GM12878 (cell line): ENCODE data around the gene SLC4A5. TPM values are rescaled to one million over a fixed set of nuclear protein-coding genes. Genes with fewer than 3 reads are reported as not detected.

Experiments used
- ATAC-seq: fragments of 200-7000 bp; cut with Tn5 transposase; 3 replicates; pipeline ENCODE4 v1.9.1; 2020; ENCODE audit warnings: mild to moderate bottlenecking, moderate library complexity
- BruUV-seq: library from RNA; stranded (reverse); fragments of 400-500 nt; replicated peaks from 2 replicates; lab custom pipeline; 2021; lab: Mats Ljungman, UMichigan
- CTCF ChIA-PET: fragments of 300-600 bp; sonication (Branson Sonifier 250); formaldehyde crosslinking; extraction: SDS; loops from one replicate; lab custom pipeline; 2021; ENCODE audit warnings: inconsistent platforms; lab: Yijun Ruan, JAX
- POLR2A ChIA-PET: fragments of 350-600 bp; formaldehyde crosslinking; extraction: SDS; loops from one replicate; lab custom pipeline; 2021; ENCODE audit warnings: inconsistent platforms; lab: Charles Lee
- RAD21 ChIA-PET: fragments of 300-600 bp; sonication (Branson Sonifier 250); formaldehyde crosslinking; loops from one replicate; lab custom pipeline; 2023; ENCODE audit warnings: antibody characterized with exemption; ENCODE audit not compliant: unreplicated experiment; lab: Charles Lee
- SMC1A ChIA-PET: fragments of 300-600 bp; sonication (Branson Sonifier 250); formaldehyde crosslinking; loops from one replicate; lab custom pipeline; 2023; ENCODE audit not compliant: unreplicated experiment, uncharacterized antibody; lab: Charles Lee
- DNase-seq: peaks from one replicate; pipeline ENCODE4 v3.0.0-alpha.2; 2011; ENCODE audit warnings: low read depth, low spot score
- FAIRE-seq: peaks from 3 replicates; lab custom pipeline; 2011; peaks lifted over from hg19 to GRCh38; lab: Jason Lieb, UNC
- H2AFZ ChIP-seq: 2 replicates; pipeline ENCODE4 v1.6.0; 2011; ENCODE audit warnings: low read depth, low read length, control low read depth; ENCODE audit not compliant: control insufficient read depth
- H3K27ac ChIP-seq: 2 replicates; pipeline ENCODE4 v1.5.1; 2011; ENCODE audit warnings: control low read depth; ENCODE audit not compliant: control insufficient read depth, insufficient read depth
- H3K27me3 ChIP-seq, 2 experiments: replicated peaks in 1 of 2; 2 replicates each; pipeline versions ENCODE4 v1.6.0 to v1.6.1; 2011; ENCODE audit warnings: low read length in 1 of 2; ENCODE audit not compliant: control insufficient read depth in 2 of 2, insufficient read depth in 2 of 2
- H3K36me3 ChIP-seq, 2 experiments: 2 replicates each; pipeline ENCODE4 v1.5.1; 2011; ENCODE audit warnings: low read length in 1 of 2; ENCODE audit not compliant: control insufficient read depth in 2 of 2, insufficient read depth in 2 of 2
- H3K4me1 ChIP-seq: 2 replicates; pipeline ENCODE4 v1.6.1; 2011; ENCODE audit warnings: mild to moderate bottlenecking, low read length, moderate library complexity, mixed read lengths; ENCODE audit not compliant: control insufficient read depth, insufficient read depth
- H3K4me2 ChIP-seq: 2 replicates; pipeline ENCODE4 v1.6.0; 2011; ENCODE audit warnings: control low read depth; ENCODE audit not compliant: control insufficient read depth, insufficient read depth
- H3K4me3 ChIP-seq: fragments of 200-600 bp; sonication (generic); 2 replicates; pipeline ENCODE4 v1.5.1; 2016
- H3K79me2 ChIP-seq: 2 replicates; pipeline ENCODE4 v1.6.0; 2011; ENCODE audit warnings: low read length; ENCODE audit not compliant: control insufficient read depth, insufficient read depth
- H3K9ac ChIP-seq: 2 replicates; pipeline ENCODE4 v1.8.0; 2011; ENCODE audit warnings: low read length, control low read depth, mixed read lengths; ENCODE audit not compliant: control insufficient read depth, insufficient read depth
- H3K9me3 ChIP-seq: replicated peaks from 3 replicates; pipeline ENCODE4 v1.5.1; 2011; ENCODE audit warnings: mild to moderate bottlenecking, low read length; ENCODE audit not compliant: control insufficient read depth, insufficient read depth
- H4K20me1 ChIP-seq: 2 replicates; pipeline ENCODE4 v1.6.0; 2011; ENCODE audit not compliant: control insufficient read depth, insufficient read depth
- BCL11A ChIP-seq: IDR thresholded peaks from 2 replicates; pipeline ENCODE4 v1.6.1; 2011; ENCODE audit warnings: low read depth, low read length
- CHD2 ChIP-seq: IDR thresholded peaks from 2 replicates; pipeline ENCODE4 v1.6.1; 2011; ENCODE audit warnings: low read depth, low read length, improper control_type of control experiment, borderline replicate concordance
- CHD4 ChIP-seq: fragments of 200-600 bp; sonication (generic); IDR thresholded peaks from 2 replicates; pipeline ENCODE4 v1.6.1; 2016; ENCODE audit warnings: mild to moderate bottlenecking
- DPF2 ChIP-seq: fragments of 450-650 bp; IDR thresholded peaks from 2 replicates; pipeline ENCODE4 v1.6.1; 2017; ENCODE audit warnings: mild to moderate bottlenecking
- EED ChIP-seq: sonication (generic); IDR thresholded peaks from 2 replicates; pipeline ENCODE4 v1.6.1; 2016; ENCODE audit warnings: antibody characterized with exemption, low read depth
- GABPA ChIP-seq: IDR thresholded peaks from 2 replicates; pipeline ENCODE4 v1.6.1; 2014; ENCODE audit warnings: antibody characterized with exemption, low read depth, mild to moderate bottlenecking, inconsistent platforms
- HDAC2 ChIP-seq: fragments of 200-600 bp; sonication (generic); IDR thresholded peaks from 2 replicates; pipeline ENCODE4 v1.6.1; 2017
- LARP7 ChIP-seq: fragments of 450-650 bp; IDR thresholded peaks from 2 replicates; pipeline ENCODE4 v1.6.1; 2017; ENCODE audit warnings: mild to moderate bottlenecking
- NBN ChIP-seq: fragments of 450-650 bp; IDR thresholded peaks from 2 replicates; pipeline ENCODE4 v1.6.1; 2016
- RAD51 ChIP-seq: fragments of 450-650 bp; IDR thresholded peaks from 2 replicates; pipeline ENCODE4 v1.6.1; 2016; ENCODE audit warnings: moderate library complexity, mild to moderate bottlenecking, inconsistent platforms
- RELB ChIP-seq: fragments of 450-650 bp; IDR thresholded peaks from 2 replicates; pipeline ENCODE4 v1.6.1; 2017; ENCODE audit warnings: low read depth, mild to moderate bottlenecking, moderate library complexity
- SPI1 ChIP-seq: IDR thresholded peaks from 2 replicates; pipeline ENCODE4 v1.6.1; 2011; ENCODE audit warnings: low read depth, mild to moderate bottlenecking, low read length, moderate library complexity, borderline replicate concordance; ENCODE audit not compliant: insufficient read depth
- STAT1 ChIP-seq: fragments of 450-650 bp; conservative IDR thresholded peaks from 2 replicates; pipeline ENCODE4 v1.6.1; 2014; ENCODE audit warnings: antibody characterized with exemption, mild to moderate bottlenecking
- SUZ12 ChIP-seq: fragments of 200-600 bp; sonication (generic); IDR thresholded peaks from one replicate; pipeline ENCODE4 v1.6.1; 2018; ENCODE audit warnings: antibody characterized with exemption, mild to moderate bottlenecking; ENCODE audit not compliant: unreplicated experiment
- TCF3 ChIP-seq: IDR thresholded peaks from 2 replicates; pipeline ENCODE4 v1.6.1; 2012; ENCODE audit warnings: low read depth, mild to moderate bottlenecking, low read length, borderline replicate concordance; ENCODE audit not compliant: insufficient read depth
- WRNIP1 ChIP-seq: IDR thresholded peaks from 2 replicates; pipeline ENCODE4 v1.6.1; 2011; ENCODE audit warnings: low read depth, low read length, improper control_type of control experiment, borderline replicate concordance
- ZBTB33 ChIP-seq: fragments of 450-650 bp; IDR thresholded peaks from 2 replicates; pipeline ENCODE4 v1.6.1; 2017; ENCODE audit warnings: mild to moderate bottlenecking
- ZBTB40 ChIP-seq: fragments of 450-650 bp; IDR thresholded peaks from 2 replicates; pipeline ENCODE4 v1.6.1; 2016; ENCODE audit warnings: mild to moderate bottlenecking, moderate library complexity, borderline replicate concordance
- WGBS: methylation state at CpG from one replicate; pipeline ENCODE4 v1.1.6; 2016; ENCODE audit warnings: low lambda C conversion rate; ENCODE audit not compliant: insufficient replicate concordance, insufficient coverage; ENCODE audit errors: missing lambda C conversion rate; 5-methylcytosine and 5-hydroxymethylcytosine counted together
- in situ Hi-C: fragments of 300-500 bp; cut with MboI; formaldehyde crosslinking; loops from 9 replicates; pipeline ENCODE4 v1.14.3; 2018; ENCODE audit warnings: mixed read lengths
- intact Hi-C: fragments of 100-400 bp; cut with micrococcal nuclease; formaldehyde crosslinking; loops from one replicate; pipeline ENCODE4 v1.14.2; 2022; ENCODE audit not compliant: unreplicated experiment
- polyA plus RNA-seq, 11 experiments: library from polyadenylated mRNA; depleted of rRNA in 4 of 11; unstranded in 6 of 11; stranded (reverse) in 5 of 11; fragments of >200 nt; fragmentation: Nextera tagmentation in 4 of 11; fragmentation: Illumina TruSeq in 1 of 11; extraction: Ambion mirVana in 4 of 11; extraction: Trizol in 1 of 11; gene quantifications; 1 replicate in 1 of 11; 2 replicates in 10 of 11; pipeline versions ENCODE4 v1.2.1 to v1.2.3, GENCODE V29; 2011 to 2016; ENCODE audit warnings: inconsistent platforms in 2 of 11, missing spikeins in 2 of 11, low read depth in 1 of 11
- total RNA-seq, 4 experiments: library from RNA; depleted of rRNA in 3 of 4; stranded (reverse); fragments of >200 nt in 3 of 4; fragmentation: Illumina TruSeq in 1 of 4; extraction: Trizol in 1 of 4; gene quantifications; 2 replicates each; pipeline versions ENCODE4 v1.2.1 to v1.2.3, GENCODE V29; 2013 to 2021

Gene SLC4A5
- total and polyA plus RNA-seq, 10 of the 15 experiments (the other 5 are each of a cell fraction or from before 2014, with no cell fraction given), result 0.15 to 4.7 (median 1.6) TPM

GRCh38 chr2:74246496-74247195 is 96.6 kb downstream of the SLC4A5 start:
- ChIA-PET SMC1A (interaction anchor here (0.9 to 2.2 kb wide), 3 partner anchors 41 to 88 kb away, joined by 3 to 8 read pairs (median 3); no protein-coding TSS in a partner anchor), POLR2A (interaction anchor here (0.5 to 1.0 kb wide), 2 partner anchors 19 to 71 kb away, joined by 3 read pairs; no protein-coding TSS in a partner anchor), RAD21 (interaction anchor here (1.0 to 1.6 kb wide), 2 partner anchors 88 to 422 kb away, joined by 3 to 7 read pairs; no protein-coding TSS in a partner anchor), CTCF (interaction anchor here (1.1 to 7.0 kb wide), 3 partner anchors 78 to 140 kb away, joined by 3 to 166 read pairs (median 3); no protein-coding TSS in a partner anchor)
- Histone ChIP-seq H2AFZ (no peak overlapping the region), H3K4me1 (no peaks in the 10 kb centered on the region), H3K9me3 (no peaks in the 10 kb centered on the region), H4K20me1 (no peaks in the 10 kb centered on the region), H3K36me3 (no peaks in the 10 kb centered on the region), H3K27me3 (no peaks in the 10 kb centered on the region), H3K4me3 (no peak overlapping the region), H3K9ac (no peak overlapping the region), H3K27ac (no peak overlapping the region), H3K79me2 (no peaks in the 10 kb centered on the region), H3K4me2 (no peak overlapping the region)
- DNase-seq, result no peak
- no peak for ATAC-seq
- intact Hi-C loops (no loop called here), in situ Hi-C loops (loop anchor here (5.0 to 10.0 kb wide), 2 partner anchors 91 to 348 kb away; no protein-coding TSS in a partner anchor)
- 74% methylated on average over 14 of the region's 14 CpGs for WGBS
- TF ChIP-seq GABPA (no peak), BCL11A (no peak), ZBTB40 (no peak), SUZ12 (no peak), WRNIP1 (no peak), SPI1 (no peak), CHD4 (no peak), RELB (no peak), ZBTB33 (no peak), EED (no peak), LARP7 (no peak), CHD2 (no peak), DPF2 (no peak), STAT1 (no peak), RAD51 (no peak), NBN (no peak), TCF3 (no peak), HDAC2 (no peak)
- no TSS peak for BruUV-seq
- FAIRE-seq, result no peak
